ENCODE data around the gene CHCHD4.
"Not testable (repeated sequence)": the region's sequence is repeated elsewhere in the genome, so short reads cannot be mapped to it uniquely, and the experiment has no call there.

The CHCHD4 gene

DNA sequence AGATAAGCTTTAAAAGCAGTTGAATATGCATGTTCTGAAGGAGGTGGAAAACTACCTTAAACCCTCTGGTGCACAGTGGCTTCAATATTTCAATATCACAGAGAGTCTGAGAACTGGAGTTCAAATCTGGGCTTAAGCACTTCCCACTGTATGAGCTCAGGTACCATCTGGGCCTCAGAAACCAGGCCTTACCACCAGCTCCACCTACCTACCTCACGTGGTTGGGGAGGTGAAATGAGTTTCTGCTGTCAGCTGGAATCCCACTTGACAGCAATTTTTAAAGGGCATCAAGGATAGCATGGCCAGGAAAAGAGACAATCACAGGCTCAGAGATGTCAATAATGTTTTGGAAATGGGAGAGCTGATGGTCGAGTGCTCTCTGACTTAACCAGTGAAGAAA, 5.0 kb downstream of the CHCHD4 start:
- DNase-seq (ENCODE audit: low read depth): no peak

DNA sequence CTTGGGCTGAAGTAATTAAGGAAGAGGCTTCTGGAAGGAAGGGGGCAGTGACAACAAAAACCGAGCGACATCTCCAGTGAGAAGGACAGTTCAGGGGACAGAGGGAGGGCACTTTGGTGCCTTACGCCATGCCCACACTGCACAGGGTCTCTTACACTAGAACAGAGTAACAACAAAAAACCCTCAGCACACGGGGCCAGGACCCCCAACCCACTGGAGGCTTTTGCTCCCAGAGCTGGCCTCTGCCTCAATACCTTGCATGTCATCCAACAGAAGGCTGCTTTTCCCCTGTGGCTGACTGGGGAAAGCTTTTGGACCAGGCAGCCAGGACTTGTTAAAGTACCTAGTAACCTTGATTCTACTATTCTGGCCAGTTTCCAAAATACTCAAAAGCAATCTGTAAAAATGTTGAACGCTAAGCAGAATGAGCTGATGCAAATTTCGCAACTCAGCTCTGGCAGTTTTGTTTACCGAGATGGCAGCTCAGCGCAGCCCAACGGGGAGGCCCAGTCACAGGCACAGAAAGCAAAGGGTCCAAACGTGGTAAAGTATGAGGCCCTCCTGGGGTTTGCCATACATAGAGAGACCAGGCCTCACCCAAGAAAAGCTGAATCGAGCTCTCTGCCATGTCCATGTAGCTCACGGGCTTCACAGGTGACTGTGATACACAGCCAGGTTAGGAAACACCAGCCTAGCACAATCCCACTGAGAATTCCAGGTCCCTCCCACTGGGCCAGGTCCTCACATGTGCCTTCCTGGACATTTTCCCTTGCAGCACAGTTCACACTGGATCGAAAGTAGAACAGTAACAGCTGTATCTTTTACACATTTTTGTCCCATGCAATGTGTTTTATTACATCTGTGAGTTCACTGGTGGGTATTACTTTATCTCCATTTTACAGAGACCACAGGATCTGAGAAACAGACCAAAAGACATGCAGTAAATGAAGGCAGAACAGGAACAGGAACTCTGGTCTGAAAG, 6.0 kb downstream of the CHCHD4 start:
- no peak for DNase-seq (ENCODE audit: low read depth)

DNA sequence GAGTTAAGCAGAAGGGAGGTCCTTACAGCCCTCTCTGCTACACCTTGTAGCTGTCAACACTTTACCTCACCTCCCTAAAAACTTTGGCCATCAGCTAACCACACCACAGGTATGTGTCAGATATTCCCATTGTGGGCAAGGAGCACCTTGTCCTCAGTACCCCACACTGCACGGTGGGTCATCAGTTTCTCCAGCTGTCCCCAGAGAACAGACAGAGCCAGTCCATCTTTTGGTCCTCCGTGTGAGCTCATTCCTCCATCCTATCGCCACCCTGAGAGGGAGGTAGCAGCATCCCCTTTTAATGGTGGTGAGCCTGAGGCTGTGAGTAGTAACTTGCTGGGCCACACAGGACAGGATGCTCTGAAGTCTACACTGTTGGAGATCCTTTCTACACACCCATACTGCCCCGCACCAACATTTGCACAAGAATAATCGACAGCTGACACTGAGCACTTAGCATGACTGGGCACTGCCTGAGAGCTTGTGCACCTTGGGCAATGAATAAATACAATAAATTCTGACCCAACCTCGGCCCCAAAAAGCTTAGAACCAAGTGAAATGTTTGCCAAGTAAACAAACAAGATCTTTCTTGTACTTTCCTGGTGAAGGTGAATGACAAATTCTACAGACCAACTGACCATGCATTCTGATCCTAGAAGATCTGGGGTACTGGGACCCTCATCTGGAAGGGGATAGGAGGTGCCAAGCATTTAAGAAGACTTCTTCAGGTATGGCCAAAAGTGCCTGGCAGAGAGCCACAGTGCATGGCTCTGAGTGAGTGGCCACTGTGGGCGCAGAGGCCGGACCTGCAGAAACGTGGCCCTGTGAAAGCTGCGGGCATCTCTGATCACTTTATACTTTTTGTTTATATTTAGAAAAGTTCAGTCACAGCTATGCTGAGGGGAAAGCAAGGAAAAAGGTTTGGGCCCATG, 6.9 kb downstream of the CHCHD4 start:
- no peak for DNase-seq (ENCODE audit: low read depth)

DNA sequence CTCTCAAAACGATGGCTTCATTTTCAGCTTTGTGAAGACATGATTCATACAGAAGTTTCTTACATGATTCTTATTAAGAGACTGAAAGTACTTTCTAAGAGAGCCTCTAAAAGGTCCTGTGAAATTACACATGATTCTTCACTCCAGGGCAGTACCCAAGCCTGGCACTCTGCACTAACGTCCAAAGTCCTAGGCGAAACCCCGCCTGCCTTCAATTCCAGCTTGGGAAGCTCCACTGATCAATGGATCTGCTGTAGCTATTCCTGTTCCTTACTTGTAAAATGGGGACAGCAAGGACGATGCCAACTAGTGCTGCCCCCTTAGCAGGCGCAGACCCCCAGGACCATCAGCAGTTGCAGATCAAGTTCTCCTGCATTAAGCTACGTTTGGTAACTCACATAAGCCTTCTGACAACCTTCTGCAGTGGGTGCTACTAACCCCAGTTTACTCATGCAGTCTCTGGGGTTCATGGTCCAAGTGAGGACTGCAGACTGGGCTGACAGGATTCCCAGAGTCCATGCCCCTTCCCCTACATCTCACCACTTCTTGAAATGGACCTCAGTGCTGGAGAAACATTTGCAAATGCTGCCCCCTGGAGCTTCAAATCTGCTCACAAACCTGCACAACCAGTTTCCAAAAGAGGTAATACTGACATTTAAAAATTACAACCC, 10.6 kb downstream of the CHCHD4 start:
- no peak for DNase-seq (ENCODE audit: low read depth)

DNA sequence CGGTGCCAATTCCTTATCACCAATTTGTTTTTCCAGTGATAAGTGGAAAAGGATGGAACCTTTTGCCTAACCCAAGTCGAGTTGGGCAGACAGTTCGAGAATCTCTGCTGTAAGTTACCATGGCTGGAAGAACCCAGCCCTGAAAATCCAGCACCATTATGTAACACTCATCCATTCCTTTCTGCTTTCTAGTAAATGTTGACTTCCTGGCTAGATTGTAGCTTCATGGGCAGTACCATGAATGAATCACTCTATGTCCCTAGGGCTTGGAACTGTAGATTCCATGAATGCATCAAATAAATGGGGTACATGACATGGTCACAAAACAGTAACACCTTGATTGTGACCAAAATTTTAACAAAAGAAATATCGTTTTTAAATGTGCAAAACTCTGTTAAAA, 14.0 kb downstream of the CHCHD4 start:
- DNase-seq (ENCODE audit: low read depth): no peak

DNA sequence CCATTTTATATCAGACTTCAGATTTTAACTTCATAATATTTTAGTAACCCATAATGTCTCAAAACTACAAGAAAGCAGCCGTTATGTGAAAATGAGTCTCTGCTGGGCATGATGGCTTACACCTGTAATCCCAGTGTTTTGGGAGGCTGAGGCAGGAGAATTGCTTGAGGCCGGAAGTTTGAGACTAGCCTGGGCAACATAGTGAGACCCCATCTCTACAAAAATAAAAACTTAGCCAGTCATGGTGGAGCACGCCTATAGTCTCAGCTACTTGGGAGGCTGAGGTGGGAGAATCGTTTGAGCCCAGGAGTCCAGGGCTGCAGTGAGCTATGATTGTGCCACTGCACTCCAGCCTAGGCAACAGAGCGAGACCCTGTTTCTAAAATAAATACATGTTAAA, 14.8 kb downstream of the CHCHD4 start:
- DNase-seq (ENCODE audit: low read depth): not testable (repeated sequence)

DNA sequence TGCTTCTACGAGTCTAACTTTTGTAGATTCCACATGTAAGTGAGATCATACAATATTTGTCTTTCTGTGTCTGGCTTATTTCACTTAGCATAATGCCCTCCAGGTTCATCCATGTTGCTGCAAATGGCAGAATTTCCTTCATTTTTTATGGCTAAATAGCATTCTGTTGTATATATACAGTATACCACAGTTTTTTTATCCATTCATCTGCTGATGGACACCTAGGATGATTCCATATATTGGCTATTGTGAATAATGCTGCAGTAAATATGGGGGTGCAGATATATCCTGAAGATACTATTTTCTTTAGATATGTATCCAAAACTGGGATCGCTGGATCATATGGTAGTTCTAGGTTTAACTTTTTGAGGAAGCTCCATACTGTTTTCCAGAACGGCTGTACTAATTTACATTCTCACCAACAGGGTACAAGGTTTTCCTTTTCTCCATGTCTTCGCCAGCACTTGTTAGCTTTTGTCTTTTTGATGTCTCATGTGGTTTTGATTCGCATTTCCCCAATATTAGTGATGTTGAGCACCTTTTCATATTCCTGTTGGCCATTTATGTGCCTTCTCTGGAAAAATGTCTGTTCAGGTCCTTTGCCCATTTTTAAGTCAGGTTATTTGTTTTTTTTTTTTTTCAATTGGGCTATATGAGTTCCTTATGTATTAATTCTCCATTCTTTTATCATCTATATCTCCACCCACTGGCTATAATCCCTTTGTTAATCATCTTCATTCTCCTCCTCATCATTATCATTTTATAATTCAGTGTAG, 26.9 kb downstream of the CHCHD4 start:
- no peak for DNase-seq (ENCODE audit: low read depth)

DNA sequence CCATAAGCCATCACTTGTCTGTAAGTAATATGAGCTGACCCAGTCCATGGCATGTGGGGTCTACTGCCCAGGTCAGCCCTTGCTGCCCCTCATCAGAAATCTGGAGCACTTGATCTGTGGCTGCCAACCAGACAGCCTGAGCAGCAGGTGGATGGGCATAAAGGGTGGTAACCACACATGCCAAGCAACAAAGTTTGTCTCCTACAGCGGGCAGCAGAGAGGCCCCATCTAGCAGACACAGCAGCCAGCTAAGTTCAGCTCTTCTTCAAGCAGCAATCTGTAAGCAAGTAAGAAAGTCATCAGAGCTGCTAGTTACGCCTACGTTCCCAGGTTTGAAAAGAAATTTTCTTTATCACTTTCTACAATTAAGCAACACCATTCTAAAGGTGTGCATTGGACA, 27.9 kb downstream of the CHCHD4 start:
- DNase-seq (ENCODE audit: low read depth): no peak

DNA sequence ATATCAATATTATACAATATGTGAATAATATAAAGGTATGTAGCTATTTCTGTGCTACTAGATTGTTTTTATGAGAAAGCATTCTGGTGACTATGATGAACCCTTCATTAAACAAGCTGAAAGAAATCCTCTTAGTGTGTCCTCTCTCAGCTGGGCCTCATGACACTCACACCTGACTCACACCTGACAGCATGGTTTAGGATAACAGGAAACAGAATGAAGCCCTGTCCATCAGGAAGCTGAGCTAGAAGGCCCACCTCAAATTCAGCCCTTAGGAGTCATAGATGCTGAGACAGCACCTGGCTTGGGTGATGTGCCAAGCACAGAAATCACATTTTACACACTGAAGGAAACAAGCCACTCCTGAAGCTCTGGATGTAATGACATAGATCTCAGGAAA, 30.8 kb downstream of the CHCHD4 start:
- no peak for DNase-seq (ENCODE audit: low read depth)

DNA sequence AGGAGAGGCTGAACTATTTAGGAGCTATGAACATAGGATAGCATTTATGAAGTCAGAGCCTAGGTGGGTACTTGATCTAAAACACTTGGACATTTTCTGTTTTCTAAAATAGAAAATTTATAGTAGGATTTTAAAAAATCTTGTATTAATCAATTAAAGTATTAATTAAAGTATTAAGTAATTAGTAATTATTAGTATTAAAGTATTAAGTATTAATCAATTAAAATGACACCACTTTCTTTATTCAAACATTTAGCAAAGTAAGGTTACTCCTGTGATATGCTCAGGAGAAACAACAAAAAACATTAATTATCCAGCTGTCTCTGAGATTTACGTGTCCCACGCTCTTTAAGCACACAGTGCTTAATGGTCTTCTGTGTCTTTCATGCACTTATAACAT, 32.2 kb downstream of the CHCHD4 start:
- no peak for DNase-seq (ENCODE audit: low read depth)

DNA sequence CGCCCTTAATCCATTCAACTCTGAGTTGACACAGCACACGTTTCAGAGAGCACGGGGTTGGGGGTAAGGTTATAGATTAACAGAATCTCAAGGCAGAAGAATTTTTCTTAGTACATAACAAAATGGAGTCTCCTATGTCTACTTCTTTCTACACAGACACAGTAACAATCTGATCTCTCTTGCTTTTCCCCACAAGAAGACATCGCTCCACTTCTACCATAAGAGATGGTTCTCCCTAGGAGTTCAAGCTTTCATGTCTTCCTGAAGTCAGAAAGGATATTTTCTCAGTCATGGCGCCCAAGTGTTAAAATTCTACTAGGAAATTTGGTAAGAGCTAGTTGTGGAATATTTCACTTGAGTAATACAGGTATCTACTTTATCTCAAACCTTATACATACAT, 32.7 kb downstream of the CHCHD4 start:
- not testable (repeated sequence) for DNase-seq (ENCODE audit: low read depth)

DNA sequence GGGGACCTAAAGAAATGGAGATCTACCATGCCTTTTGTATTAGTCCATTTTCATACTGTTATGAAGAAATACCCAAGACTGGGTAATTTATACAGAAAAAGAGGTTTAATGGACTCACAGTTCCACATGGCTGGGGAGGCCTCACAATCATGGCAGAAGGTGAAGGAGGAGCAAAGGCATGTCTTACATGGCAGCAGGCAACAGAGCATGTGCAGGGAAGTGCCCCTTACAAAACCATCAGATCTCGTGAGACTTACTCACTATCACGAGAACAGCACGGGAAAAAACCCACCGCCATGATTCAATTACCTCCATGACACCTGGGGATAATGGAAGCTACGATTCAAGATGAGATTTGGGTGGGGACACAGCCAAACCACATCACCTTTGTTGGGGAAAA, 37.2 kb downstream of the CHCHD4 start:
- DNase-seq (ENCODE audit: low read depth): not testable (repeated sequence)

DNA sequence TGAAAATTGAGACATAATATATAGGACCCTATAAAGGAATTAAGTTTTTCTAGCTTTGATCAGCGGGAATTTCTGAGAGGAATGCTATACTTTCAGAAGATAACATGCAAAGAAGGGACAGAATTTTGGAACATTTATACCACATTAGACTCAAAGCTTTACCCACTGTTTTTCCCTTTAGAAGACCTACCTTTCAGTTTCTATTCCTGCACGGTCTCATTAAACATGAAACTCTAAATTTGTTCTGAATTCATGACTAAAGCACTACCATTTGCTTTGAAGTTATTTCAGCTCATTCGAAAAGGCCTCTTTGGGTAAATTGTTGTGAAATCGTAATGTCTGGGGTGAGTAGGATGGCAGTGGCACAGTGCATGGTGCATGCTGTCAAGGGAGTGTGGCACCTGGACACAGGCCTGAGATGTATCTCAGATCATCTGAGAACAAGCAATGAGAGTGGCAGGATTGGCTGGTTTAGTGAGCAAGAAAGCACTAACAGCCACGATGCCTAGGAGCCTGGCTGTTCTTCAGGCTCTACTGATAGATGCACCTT, 42.5 kb downstream of the CHCHD4 start:
- DNase-seq (ENCODE audit: low read depth): no peak

DNA sequence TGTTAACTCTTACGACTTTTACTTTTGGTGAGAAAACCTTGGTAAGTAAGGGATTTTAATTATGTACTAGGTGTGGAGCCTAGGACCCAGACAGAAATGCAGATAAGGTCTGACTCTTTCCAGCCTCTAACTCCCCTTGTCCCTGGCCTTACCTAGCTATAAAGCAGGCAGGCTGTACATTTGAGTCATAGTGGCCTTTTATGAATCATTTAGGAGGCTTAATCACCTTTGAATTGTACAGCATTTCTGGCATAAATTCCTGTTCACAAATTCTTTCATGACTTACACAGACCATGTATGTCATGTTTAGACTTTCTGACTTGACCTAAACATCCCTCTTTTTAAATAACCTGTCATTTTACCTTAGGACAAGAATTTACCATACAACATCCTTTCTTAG, 47.4 kb downstream of the CHCHD4 start:
- DNase-seq (ENCODE audit: low read depth): no peak

DNA sequence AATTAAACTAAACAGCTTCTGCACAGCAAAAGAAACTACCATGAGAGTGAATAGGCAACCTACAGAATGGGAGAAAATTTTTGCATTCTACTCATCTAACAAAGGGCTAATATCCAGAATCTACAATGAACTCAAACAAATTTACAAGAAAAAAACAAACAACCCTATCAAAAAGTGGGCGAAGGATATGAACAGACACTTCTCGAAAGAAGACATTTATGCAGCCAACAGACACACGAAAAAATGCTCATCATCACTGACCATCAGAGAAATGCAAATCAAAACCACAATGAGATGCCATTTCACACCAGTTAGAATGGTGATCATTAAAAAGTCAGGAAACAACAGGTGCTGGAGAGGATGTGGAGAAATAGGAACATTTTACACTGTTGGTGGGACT, 49.4 kb downstream of the CHCHD4 start:
- not testable (repeated sequence) for DNase-seq (ENCODE audit: low read depth)

DNA sequence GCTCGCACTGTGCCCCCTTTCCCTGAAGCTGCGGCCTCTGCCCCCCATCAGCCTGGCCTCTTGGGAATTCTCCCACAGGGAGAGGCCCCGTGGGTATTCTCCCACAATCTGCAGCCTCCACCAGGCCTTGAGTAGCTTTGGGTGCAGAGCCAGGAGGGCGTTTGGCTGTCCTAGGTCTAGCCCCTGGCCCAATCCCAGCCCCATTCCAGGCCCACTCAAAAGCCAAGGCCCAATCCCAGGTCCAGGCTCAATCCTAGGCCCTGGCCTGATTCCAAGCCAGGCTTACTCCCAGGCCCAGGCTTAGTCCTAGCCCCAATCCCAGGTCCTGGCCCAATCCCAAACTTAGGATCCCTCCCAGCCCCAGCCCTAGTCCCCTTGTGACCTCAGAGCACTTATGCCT, 59.8 kb downstream of the CHCHD4 start:
- DNase-seq (ENCODE audit: low read depth): no peak

DNA sequence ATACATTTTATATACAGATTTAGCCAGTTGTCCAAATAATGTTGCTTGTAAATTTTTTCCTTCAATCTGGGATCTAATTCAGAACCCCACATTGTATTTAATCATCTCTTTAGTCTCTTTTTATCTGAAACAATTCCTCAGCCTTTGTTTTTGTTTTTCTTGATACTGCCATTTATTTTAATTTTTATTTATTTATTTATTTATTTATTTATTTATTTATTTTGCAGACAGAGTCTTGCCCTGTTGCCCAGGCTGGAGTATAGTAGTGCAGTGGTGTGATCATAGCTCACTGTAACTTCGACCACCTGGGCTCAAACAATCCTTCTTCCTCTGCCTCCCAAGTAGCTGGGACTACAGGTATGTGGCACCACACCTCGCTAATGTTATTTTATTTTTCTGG, 61.5 kb downstream of the CHCHD4 start:
- DNase-seq (ENCODE audit: low read depth): no peak

Measured in activated T-cell treated with anti-CD3 and anti-CD28 coated beads for 1 hour (primary cell).